GM12878 (cell line): Measurements from ENCODE around the gene SLC37A1. TPM values are rescaled to one million over a fixed set of nuclear protein-coding genes. Genes with fewer than 3 reads are reported as not detected.
A peak's percentile ranks its signal among the peaks of the same experiment; 100 is the strongest.

ENCODE experiments used
- BMI1 ChIP-seq: fragments of 450-650 bp; IDR thresholded peaks from 2 replicates; pipeline ENCODE4 v1.6.1; 2016; ENCODE audit warnings: mild to moderate bottlenecking, moderate library complexity, borderline replicate concordance
- CBX5 ChIP-seq: sonication (generic); IDR thresholded peaks from 2 replicates; pipeline ENCODE4 v1.6.1; 2016; ENCODE audit warnings: low read depth, moderate library complexity, mild to moderate bottlenecking, inconsistent platforms
- CEBPB ChIP-seq, 2 experiments: fragments of 150-350 bp in 1 of 2; IDR thresholded peaks; 2 replicates each; pipeline ENCODE4 v1.6.1; 2012 to 2014; ENCODE audit warnings: low read depth in 2 of 2, low read length in 2 of 2, borderline replicate concordance in 1 of 2, inconsistent platforms in 1 of 2
- E2F8 ChIP-seq: fragments of 450-650 bp; IDR thresholded peaks from 2 replicates; pipeline ENCODE4 v1.6.1; 2018; ENCODE audit warnings: mild to moderate bottlenecking, low read depth, moderate library complexity; ENCODE audit not compliant: partially characterized antibody
- GABPA ChIP-seq: IDR thresholded peaks from 2 replicates; pipeline ENCODE4 v1.6.1; 2014; ENCODE audit warnings: antibody characterized with exemption, low read depth, mild to moderate bottlenecking, inconsistent platforms
- JUND ChIP-seq: IDR thresholded peaks from 2 replicates; pipeline ENCODE4 v1.6.1; 2012; ENCODE audit warnings: low read depth, mild to moderate bottlenecking, low read length, improper control_type of control experiment, moderate library complexity
- KDM1A ChIP-seq: fragments of 200-600 bp; sonication (generic); IDR thresholded peaks from 2 replicates; pipeline ENCODE4 v1.6.1; 2016; ENCODE audit warnings: borderline replicate concordance
- MEF2B ChIP-seq: fragments of 450-650 bp; IDR thresholded peaks from 2 replicates; pipeline ENCODE4 v1.6.1; 2018; ENCODE audit warnings: mild to moderate bottlenecking, moderate library complexity; ENCODE audit not compliant: partially characterized antibody, poor library complexity, severe bottlenecking
- MLLT1 ChIP-seq: fragments of 450-650 bp; IDR thresholded peaks from 2 replicates; pipeline ENCODE4 v1.6.1; 2016; ENCODE audit warnings: mild to moderate bottlenecking
- MYB ChIP-seq: fragments of 150-350 bp; IDR thresholded peaks from 2 replicates; pipeline ENCODE4 v1.6.1; 2014; ENCODE audit warnings: mild to moderate bottlenecking, low read depth, low read length, borderline replicate concordance
- NR2C2 ChIP-seq: IDR thresholded peaks from 2 replicates; pipeline ENCODE4 v1.6.1; 2011; ENCODE audit warnings: borderline replicate concordance, low read depth; ENCODE audit not compliant: control insufficient read depth, insufficient read length
- NR2F1 ChIP-seq: fragments of 450-650 bp; conservative IDR thresholded peaks from 2 replicates; pipeline ENCODE4 v1.6.1; 2017; ENCODE audit warnings: mild to moderate bottlenecking
- NRF1 ChIP-seq: conservative IDR thresholded peaks from 2 replicates; pipeline ENCODE4 v1.6.1; 2011; ENCODE audit warnings: mild to moderate bottlenecking, low read depth, low read length, improper control_type of control experiment
- PAX8 ChIP-seq: fragments of 450-650 bp; IDR thresholded peaks from 2 replicates; pipeline ENCODE4 v1.6.1; 2017; ENCODE audit warnings: mild to moderate bottlenecking, moderate library complexity
- POU2F2 ChIP-seq: IDR thresholded peaks from 3 replicates; pipeline ENCODE4 v1.6.1; 2011; ENCODE audit warnings: low read depth, mild to moderate bottlenecking, low read length, borderline replicate concordance
- RUNX3 ChIP-seq: IDR thresholded peaks from 2 replicates; pipeline ENCODE4 v1.6.1; 2012; ENCODE audit warnings: low read length, inconsistent platforms
- SMAD1 ChIP-seq: fragments of 450-650 bp; IDR thresholded peaks from 2 replicates; pipeline ENCODE4 v1.6.1; 2018; ENCODE audit warnings: mild to moderate bottlenecking, low read depth; ENCODE audit not compliant: partially characterized antibody
- SP1 ChIP-seq: IDR thresholded peaks from one replicate; pipeline ENCODE4 v1.6.1; 2011; ENCODE audit warnings: low read depth, low read length
- SUZ12 ChIP-seq: fragments of 200-600 bp; sonication (generic); IDR thresholded peaks from one replicate; pipeline ENCODE4 v1.6.1; 2018; ENCODE audit warnings: antibody characterized with exemption, mild to moderate bottlenecking; ENCODE audit not compliant: unreplicated experiment
- TCF3 ChIP-seq: IDR thresholded peaks from 2 replicates; pipeline ENCODE4 v1.6.1; 2012; ENCODE audit warnings: low read depth, mild to moderate bottlenecking, low read length, borderline replicate concordance; ENCODE audit not compliant: insufficient read depth
- WRNIP1 ChIP-seq: IDR thresholded peaks from 2 replicates; pipeline ENCODE4 v1.6.1; 2011; ENCODE audit warnings: low read depth, low read length, improper control_type of control experiment, borderline replicate concordance
- ZNF24 ChIP-seq: fragments of 450-650 bp; IDR thresholded peaks from 2 replicates; pipeline ENCODE4 v1.6.1; 2017; ENCODE audit warnings: antibody characterized with exemption, mild to moderate bottlenecking
- ZNF384 ChIP-seq: IDR thresholded peaks from 2 replicates; pipeline ENCODE4 v1.6.1; 2012; ENCODE audit warnings: low read depth, mild to moderate bottlenecking, low read length, improper control_type of control experiment, borderline replicate concordance
- polyA plus RNA-seq, 11 experiments: library from polyadenylated mRNA; depleted of rRNA in 4 of 11; unstranded in 6 of 11; stranded (reverse) in 5 of 11; fragments of >200 nt; fragmentation: Nextera tagmentation in 4 of 11; fragmentation: Illumina TruSeq in 1 of 11; extraction: Ambion mirVana in 4 of 11; extraction: Trizol in 1 of 11; gene quantifications; 1 replicate in 1 of 11; 2 replicates in 10 of 11; pipeline versions ENCODE4 v1.2.1 to v1.2.3, GENCODE V29; 2011 to 2016; ENCODE audit warnings: inconsistent platforms in 2 of 11, missing spikeins in 2 of 11, low read depth in 1 of 11
- total RNA-seq, 4 experiments: library from RNA; depleted of rRNA in 3 of 4; stranded (reverse); fragments of >200 nt in 3 of 4; fragmentation: Illumina TruSeq in 1 of 4; extraction: Trizol in 1 of 4; gene quantifications; 2 replicates each; pipeline versions ENCODE4 v1.2.1 to v1.2.3, GENCODE V29; 2013 to 2021

The SLC37A1 gene
- total and polyA plus RNA-seq, 10 of the 15 experiments (the other 5 are each of a cell fraction or from before 2014, with no cell fraction given): 1.1 to 35.5 (median 24.4) TPM

- TF ChIP-seq E2F8 (no peak), MYB (no peak), SUZ12 (no peak), NRF1 (no peak), SP1 (no peak), SMAD1 (no peak), GABPA (no peak), CBX5 (no peak), KDM1A (no peak), WRNIP1 (no peak), PAX8 (no peak), ZNF384 (no peak), NR2F1 (no peak; the same call in 1 of the 2 replicates), TCF3 (no peak), RUNX3 (no peak), MLLT1 (peak; percentile 81), MEF2B (peak; percentile 55), CEBPB (IDR thresholded peaks at IDR 0.05; ENCODE audit: borderline replicate concordance in 1 of 2, low read depth in 2 of 2, low read length in 2 of 2) (no peak), ZNF24 (no peak), NR2C2 (no peak), JUND (no peak), POU2F2 (no peak), BMI1 (peak; percentile 45; the same call in 1 of the 2 replicates)
Measured at GRCh38 chr21:42467140-42467983, 46.3 kb upstream of the SLC37A1 start (continued).
